ENCODE results near the gene RPA3. TPM values are rescaled to one million over a fixed set of nuclear protein-coding genes. Genes with fewer than 3 reads are reported as not detected.
A peak's percentile ranks its signal among the peaks of the same experiment; 100 is the strongest.

Gene RPA3
- total RNA-seq, 1 donor from 2014 or later: 128 TPM

- H3K27me3 ChIP-seq: no peaks in the 10 kb centered on the region
- H3K27ac ChIP-seq: peak overlapping the region; percentile 10
- H3K4me2 ChIP-seq: peak overlapping the region; percentile 85
- Mint-ChIP-seq H3K27ac (peak overlapping the region; percentile 89), H3K4me1 (peaks cover 26% of the 10 kb centered on the region), H3K36me3 (peaks cover 8% of the 10 kb centered on the region), H3K4me3 (peak overlapping the region; percentile 94), H3K9me3 (no peaks in the 10 kb centered on the region), H3K27me3 (ENCODE audit: insufficient read depth, low read depth) (peaks cover 6% of the 10 kb centered on the region)
- peak overlapping the region; percentile 78 for H3K4me3 ChIP-seq
- peaks cover 16% of the 10 kb centered on the region for H3K4me1 ChIP-seq
- peaks cover 12% of the 10 kb centered on the region for H3K36me3 ChIP-seq
- no peaks in the 10 kb centered on the region for H4K20me1 ChIP-seq (ENCODE audit: low read depth)
- H3K9me3 ChIP-seq (ENCODE audit: low read depth): no peaks in the 10 kb centered on the region
- H3F3A ChIP-seq (ENCODE audit: low read depth): peaks cover 21% of the 10 kb centered on the region
- TF ChIP-seq EZH2phosphoT487 (IDR thresholded peaks at IDR 0.05) (no peak), EZH2 (IDR thresholded peaks at IDR 0.05) (no peak)
- TF ChIP-seq, protein P1, sequence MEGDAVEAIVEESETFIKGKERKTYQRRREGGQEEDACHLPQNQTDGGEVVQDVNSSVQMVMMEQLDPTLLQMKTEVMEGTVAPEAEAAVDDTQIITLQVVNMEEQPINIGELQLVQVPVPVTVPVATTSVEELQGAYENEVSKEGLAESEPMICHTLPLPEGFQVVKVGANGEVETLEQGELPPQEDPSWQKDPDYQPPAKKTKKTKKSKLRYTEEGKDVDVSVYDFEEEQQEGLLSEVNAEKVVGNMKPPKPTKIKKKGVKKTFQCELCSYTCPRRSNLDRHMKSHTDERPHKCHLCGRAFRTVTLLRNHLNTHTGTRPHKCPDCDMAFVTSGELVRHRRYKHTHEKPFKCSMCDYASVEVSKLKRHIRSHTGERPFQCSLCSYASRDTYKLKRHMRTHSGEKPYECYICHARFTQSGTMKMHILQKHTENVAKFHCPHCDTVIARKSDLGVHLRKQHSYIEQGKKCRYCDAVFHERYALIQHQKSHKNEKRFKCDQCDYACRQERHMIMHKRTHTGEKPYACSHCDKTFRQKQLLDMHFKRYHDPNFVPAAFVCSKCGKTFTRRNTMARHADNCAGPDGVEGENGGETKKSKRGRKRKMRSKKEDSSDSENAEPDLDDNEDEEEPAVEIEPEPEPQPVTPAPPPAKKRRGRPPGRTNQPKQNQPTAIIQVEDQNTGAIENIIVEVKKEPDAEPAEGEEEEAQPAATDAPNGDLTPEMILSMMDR (IDR thresholded peaks at IDR 0.05): no peak
- H3K79me2 ChIP-seq (ENCODE audit: low read depth): peaks cover 43% of the 10 kb centered on the region
- no peak for DNase-seq (ENCODE audit: low spot score)
- H3K9ac ChIP-seq: peak overlapping the region; percentile 78
- peak overlapping the region; percentile 91 for H2AFZ ChIP-seq (replicated peaks)
Observed at GRCh38 chr7:7639847-7640220, 78.6 kb downstream of the RPA3 start.

DNA sequence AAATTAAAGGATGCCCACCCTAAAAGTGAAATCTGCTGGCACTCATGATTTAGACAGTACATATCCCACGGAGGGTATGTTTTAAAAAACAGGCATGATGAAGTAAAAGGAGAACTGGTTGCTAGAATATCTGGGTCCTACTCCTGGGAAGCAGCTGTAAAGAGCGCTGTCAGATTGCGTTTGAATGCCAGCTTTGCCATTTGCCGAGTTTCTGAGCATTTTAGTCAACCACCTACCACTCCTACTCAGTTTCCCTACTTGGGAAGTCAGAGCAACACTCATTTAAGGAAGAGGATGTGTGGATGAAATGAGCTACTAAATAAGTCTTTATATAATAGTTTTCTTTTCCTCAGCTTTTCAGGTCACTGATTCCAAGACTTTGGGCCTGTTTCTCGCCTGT lies 79.0 kb downstream of the RPA3 start:
- H4K20me1 ChIP-seq (ENCODE audit: low read depth): no peaks in the 10 kb centered on the region
- H3K27ac ChIP-seq: peak overlapping the region; percentile 10
- H3K79me2 ChIP-seq (ENCODE audit: low read depth): peaks cover 39% of the 10 kb centered on the region
- H3K4me1 ChIP-seq: peaks cover 16% of the 10 kb centered on the region
- H3K9me3 Mint-ChIP-seq: no peaks in the 10 kb centered on the region
- peaks cover 8% of the 10 kb centered on the region for H3K36me3 Mint-ChIP-seq
- H3K27me3 Mint-ChIP-seq (ENCODE audit: insufficient read depth, low read depth): peaks cover 6% of the 10 kb centered on the region
- peaks cover 26% of the 10 kb centered on the region for H3K4me1 Mint-ChIP-seq
- peak overlapping the region; percentile 91 for H2AFZ ChIP-seq (replicated peaks)
- H3K9ac ChIP-seq: peak overlapping the region; percentile 78
- peaks cover 12% of the 10 kb centered on the region for H3K36me3 ChIP-seq
- no peaks in the 10 kb centered on the region for H3K9me3 ChIP-seq (ENCODE audit: low read depth)
- peak overlapping the region; percentile 94 for H3K4me3 Mint-ChIP-seq
- TF ChIP-seq EZH2 (IDR thresholded peaks at IDR 0.05): no peak
- no peak for TF ChIP-seq EZH2phosphoT487 (IDR thresholded peaks at IDR 0.05)
- TF ChIP-seq, protein P1 (IDR thresholded peaks at IDR 0.05): no peak
- H3K27ac Mint-ChIP-seq: no peak overlapping the region
- H3K4me3 ChIP-seq: peak overlapping the region; percentile 78
- DNase-seq (ENCODE audit: low spot score): no peak
- H3K27me3 ChIP-seq: no peaks in the 10 kb centered on the region
- H3F3A ChIP-seq (ENCODE audit: low read depth): peaks cover 21% of the 10 kb centered on the region
- peak overlapping the region; percentile 85 for H3K4me2 ChIP-seq

- no peaks in the 10 kb centered on the region for H3K79me2 ChIP-seq (ENCODE audit: low read depth)
- TF ChIP-seq EZH2 (IDR thresholded peaks at IDR 0.05): no peak
- no peak overlapping the region for H3K4me2 ChIP-seq
- H3K27ac ChIP-seq: no peak overlapping the region
- peaks cover 4% of the 10 kb centered on the region for H3K36me3 Mint-ChIP-seq
- peaks cover 17% of the 10 kb centered on the region for H3K9me3 Mint-ChIP-seq
- H3K4me3 Mint-ChIP-seq: no peak overlapping the region
- no peaks in the 10 kb centered on the region for H4K20me1 ChIP-seq (ENCODE audit: low read depth)
- no peak for DNase-seq (ENCODE audit: low spot score)
- H3K27me3 ChIP-seq: no peaks in the 10 kb centered on the region
- no peak overlapping the region for H2AFZ ChIP-seq (replicated peaks)
- H3F3A ChIP-seq (ENCODE audit: low read depth): no peaks in the 10 kb centered on the region
- H3K9me3 ChIP-seq (ENCODE audit: low read depth): no peaks in the 10 kb centered on the region
- no peaks in the 10 kb centered on the region for H3K4me1 ChIP-seq
- H3K27me3 Mint-ChIP-seq (ENCODE audit: insufficient read depth, low read depth): no peaks in the 10 kb centered on the region
- no peak overlapping the region for H3K27ac Mint-ChIP-seq
- no peak overlapping the region for H3K9ac ChIP-seq
- no peaks in the 10 kb centered on the region for H3K36me3 ChIP-seq
- H3K4me3 ChIP-seq: no peak overlapping the region
- no peaks in the 10 kb centered on the region for H3K4me1 Mint-ChIP-seq
Observed at GRCh38 chr7:7630626-7631329, 87.6 kb downstream of the RPA3 start.

- no peak for DNase-seq (ENCODE audit: low spot score)
- H3K4me2 ChIP-seq: no peak overlapping the region
- no peaks in the 10 kb centered on the region for H3F3A ChIP-seq (ENCODE audit: low read depth)
- H3K27ac ChIP-seq: no peak overlapping the region
- H3K79me2 ChIP-seq (ENCODE audit: low read depth): no peaks in the 10 kb centered on the region
- H3K9me3 ChIP-seq (ENCODE audit: low read depth): no peaks in the 10 kb centered on the region
- no peaks in the 10 kb centered on the region for H3K27me3 ChIP-seq
- Mint-ChIP-seq H3K4me1 (no peaks in the 10 kb centered on the region), H3K4me3 (no peak overlapping the region), H3K9me3 (peaks cover 18% of the 10 kb centered on the region), H3K27me3 (ENCODE audit: insufficient read depth, low read depth) (no peaks in the 10 kb centered on the region), H3K27ac (no peak overlapping the region), H3K36me3 (peaks cover 4% of the 10 kb centered on the region)
- H3K9ac ChIP-seq: no peak overlapping the region
- no peaks in the 10 kb centered on the region for H3K4me1 ChIP-seq
- no peaks in the 10 kb centered on the region for H4K20me1 ChIP-seq (ENCODE audit: low read depth)
- no peak overlapping the region for H2AFZ ChIP-seq (replicated peaks)
- no peak overlapping the region for H3K4me3 ChIP-seq
- no peaks in the 10 kb centered on the region for H3K36me3 ChIP-seq
- TF ChIP-seq EZH2 (IDR thresholded peaks at IDR 0.05) (no peak), EZH2phosphoT487 (IDR thresholded peaks at IDR 0.05) (no peak)
- TF ChIP-seq, protein P1 (IDR thresholded peaks at IDR 0.05): no peak
Observed at GRCh38 chr7:7628476-7628875, 89.9 kb downstream of the RPA3 start.

Measured in neural progenitor cell (in vitro differentiated cells).